ENCODE results near the gene PEAK1.

Gene PEAK1

DNA sequence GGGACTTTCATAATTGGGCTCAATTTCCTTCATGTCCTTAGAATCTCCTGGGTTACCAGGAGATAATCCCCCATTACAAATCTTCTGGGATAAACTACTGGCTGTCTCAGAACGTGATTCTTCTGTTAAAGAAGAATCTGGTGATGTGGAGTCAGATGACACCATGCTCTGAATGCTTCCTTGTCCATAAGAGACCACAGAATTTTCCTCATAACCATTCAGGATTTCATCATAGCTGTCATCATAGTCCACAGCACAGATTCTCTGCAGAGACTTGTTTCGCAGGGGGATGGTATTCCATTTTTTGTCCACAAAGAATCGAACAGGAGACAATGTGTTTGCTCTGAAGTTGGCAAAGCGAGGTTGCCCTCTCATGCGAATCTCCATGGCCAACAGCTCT is 239.1 kb downstream of the PEAK1 start:
- Histone ChIP-seq H3K27me3 (ENCODE audit: insufficient read depth, poor library complexity, severe bottlenecking) (no peaks in the 10 kb centered on the region), H3K4me3 (replicated peaks; ENCODE audit: insufficient read depth, low read length) (no peak overlapping the region), H3K27ac (replicated peaks) (no peak overlapping the region)
- DNase-seq (ENCODE audit: low read depth in 1 of 2, low spot score in 1 of 2): no peak
- TF ChIP-seq POLR2AphosphoS5 (IDR thresholded peaks at IDR 0.05; ENCODE audit: low read depth) (no peak), CTCF (IDR thresholded peaks at IDR 0.05; ENCODE audit: insufficient read depth, low read length) (no peak), GABPA (IDR thresholded peaks at IDR 0.05; ENCODE audit: low read depth) (no peak), SPI1 (IDR thresholded peaks at IDR 0.05; ENCODE audit: borderline replicate concordance, low read depth) (no peak)
- TF ChIP-seq, protein P1, sequence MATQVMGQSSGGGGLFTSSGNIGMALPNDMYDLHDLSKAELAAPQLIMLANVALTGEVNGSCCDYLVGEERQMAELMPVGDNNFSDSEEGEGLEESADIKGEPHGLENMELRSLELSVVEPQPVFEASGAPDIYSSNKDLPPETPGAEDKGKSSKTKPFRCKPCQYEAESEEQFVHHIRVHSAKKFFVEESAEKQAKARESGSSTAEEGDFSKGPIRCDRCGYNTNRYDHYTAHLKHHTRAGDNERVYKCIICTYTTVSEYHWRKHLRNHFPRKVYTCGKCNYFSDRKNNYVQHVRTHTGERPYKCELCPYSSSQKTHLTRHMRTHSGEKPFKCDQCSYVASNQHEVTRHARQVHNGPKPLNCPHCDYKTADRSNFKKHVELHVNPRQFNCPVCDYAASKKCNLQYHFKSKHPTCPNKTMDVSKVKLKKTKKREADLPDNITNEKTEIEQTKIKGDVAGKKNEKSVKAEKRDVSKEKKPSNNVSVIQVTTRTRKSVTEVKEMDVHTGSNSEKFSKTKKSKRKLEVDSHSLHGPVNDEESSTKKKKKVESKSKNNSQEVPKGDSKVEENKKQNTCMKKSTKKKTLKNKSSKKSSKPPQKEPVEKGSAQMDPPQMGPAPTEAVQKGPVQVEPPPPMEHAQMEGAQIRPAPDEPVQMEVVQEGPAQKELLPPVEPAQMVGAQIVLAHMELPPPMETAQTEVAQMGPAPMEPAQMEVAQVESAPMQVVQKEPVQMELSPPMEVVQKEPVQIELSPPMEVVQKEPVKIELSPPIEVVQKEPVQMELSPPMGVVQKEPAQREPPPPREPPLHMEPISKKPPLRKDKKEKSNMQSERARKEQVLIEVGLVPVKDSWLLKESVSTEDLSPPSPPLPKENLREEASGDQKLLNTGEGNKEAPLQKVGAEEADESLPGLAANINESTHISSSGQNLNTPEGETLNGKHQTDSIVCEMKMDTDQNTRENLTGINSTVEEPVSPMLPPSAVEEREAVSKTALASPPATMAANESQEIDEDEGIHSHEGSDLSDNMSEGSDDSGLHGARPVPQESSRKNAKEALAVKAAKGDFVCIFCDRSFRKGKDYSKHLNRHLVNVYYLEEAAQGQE (IDR thresholded peaks at IDR 0.05; ENCODE audit: insufficient replicate concordance, low read depth): no peak

DNA sequence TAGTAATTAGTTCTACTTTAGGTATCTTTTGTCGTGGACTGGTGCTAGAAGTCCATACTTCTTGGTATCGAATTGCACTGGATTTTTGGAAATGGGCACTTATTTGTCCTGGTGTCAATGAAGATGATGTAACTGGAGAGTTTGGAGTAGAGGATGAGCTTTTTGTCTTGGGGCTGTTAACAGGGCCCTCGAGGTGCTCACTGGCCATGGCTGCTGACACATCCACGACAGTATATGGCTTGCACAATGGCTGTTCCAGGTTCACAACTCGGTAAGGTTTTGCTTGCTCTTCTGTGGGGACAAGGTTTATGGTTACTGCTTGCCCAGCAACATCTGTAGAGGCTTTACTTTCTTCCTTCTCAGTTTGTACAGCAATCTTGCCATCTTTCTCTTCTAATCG is 239.6 kb downstream of the PEAK1 start:
- no peaks in the 10 kb centered on the region for H3K27me3 ChIP-seq (ENCODE audit: insufficient read depth, poor library complexity, severe bottlenecking)
- no peak overlapping the region for H3K4me3 ChIP-seq (replicated peaks; ENCODE audit: insufficient read depth, low read length)
- no peak overlapping the region for H3K27ac ChIP-seq (replicated peaks)
- no peak for DNase-seq (ENCODE audit: low read depth in 1 of 2, low spot score in 1 of 2)
- TF ChIP-seq CTCF (IDR thresholded peaks at IDR 0.05; ENCODE audit: insufficient read depth, low read length) (no peak), GABPA (IDR thresholded peaks at IDR 0.05; ENCODE audit: low read depth) (no peak), SPI1 (IDR thresholded peaks at IDR 0.05; ENCODE audit: borderline replicate concordance, low read depth) (no peak), POLR2AphosphoS5 (IDR thresholded peaks at IDR 0.05; ENCODE audit: low read depth) (no peak)
- TF ChIP-seq, protein P1 (IDR thresholded peaks at IDR 0.05; ENCODE audit: insufficient replicate concordance, low read depth): no peak

DNA sequence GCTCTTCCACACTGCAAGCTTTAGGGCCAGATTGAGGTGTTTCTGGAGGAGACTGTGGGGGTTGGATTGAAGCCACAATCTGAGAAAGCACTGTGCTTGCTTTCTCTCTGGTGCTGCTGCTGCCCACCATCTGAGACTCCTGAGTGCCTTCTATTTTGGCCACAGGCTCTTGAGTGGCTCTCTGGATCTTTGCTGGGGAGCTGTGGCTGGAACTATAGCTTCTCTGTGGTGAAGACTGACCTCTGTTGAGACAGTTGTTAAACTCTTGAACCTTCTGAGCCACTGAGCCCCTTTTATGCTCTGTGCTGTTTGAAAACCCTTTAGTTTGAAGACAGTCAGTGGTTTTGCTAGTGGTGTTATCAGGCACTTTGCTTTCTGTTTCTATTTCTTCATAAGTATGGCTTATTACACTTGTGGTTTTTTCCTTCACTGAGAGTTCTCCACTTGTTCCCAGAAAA is 240.3 kb downstream of the PEAK1 start:
- Histone ChIP-seq H3K27ac (replicated peaks) (no peak overlapping the region), H3K4me3 (replicated peaks; ENCODE audit: insufficient read depth, low read length) (no peak overlapping the region), H3K27me3 (ENCODE audit: insufficient read depth, poor library complexity, severe bottlenecking) (no peaks in the 10 kb centered on the region)
- TF ChIP-seq POLR2AphosphoS5 (IDR thresholded peaks at IDR 0.05; ENCODE audit: low read depth) (no peak), CTCF (IDR thresholded peaks at IDR 0.05; ENCODE audit: insufficient read depth, low read length) (no peak), SPI1 (IDR thresholded peaks at IDR 0.05; ENCODE audit: borderline replicate concordance, low read depth) (no peak), GABPA (IDR thresholded peaks at IDR 0.05; ENCODE audit: low read depth) (no peak)
- TF ChIP-seq, protein P1 (IDR thresholded peaks at IDR 0.05; ENCODE audit: insufficient replicate concordance, low read depth): no peak
- DNase-seq (ENCODE audit: low read depth in 1 of 2, low spot score in 1 of 2): no peak
